Mesothelial cell of epicardium (in vitro differentiated cells): Measurements from ENCODE around the gene DOCK8. TPM values are rescaled to one million over a fixed set of nuclear protein-coding genes. Genes with fewer than 3 reads are reported as not detected.

Experiments
- DNase-seq, 2 experiments: peaks; one replicate each; pipeline ENCODE4 v3.0.0; 2021; ENCODE audit warnings: low spot score in 2 of 2; ENCODE audit not compliant: unreplicated experiment in 2 of 2
- H3K27ac Mint-ChIP-seq: 2 replicates; pipeline ENCODE4 v1.8.0; 2021; ENCODE audit warnings: mixed read lengths
- H3K27me3 Mint-ChIP-seq: 2 replicates; pipeline ENCODE4 v1.8.0; 2021; ENCODE audit warnings: low read depth, mixed read lengths
- H3K36me3 Mint-ChIP-seq: 2 replicates; pipeline ENCODE4 v1.8.0; 2021; ENCODE audit warnings: mixed read lengths
- H3K4me1 Mint-ChIP-seq: 2 replicates; pipeline ENCODE4 v1.8.0; 2021; ENCODE audit warnings: mixed read lengths
- H3K4me3 Mint-ChIP-seq: 2 replicates; pipeline ENCODE4 v1.8.0; 2021; ENCODE audit warnings: mild to moderate bottlenecking, moderate library complexity, mixed read lengths
- H3K9me3 Mint-ChIP-seq: 2 replicates; pipeline ENCODE4 v1.8.0; 2021; ENCODE audit warnings: mixed read lengths
- CTCF ChIP-seq: fragments of 200-600 bp; sonication (generic); IDR thresholded peaks from one replicate; pipeline ENCODE4 v1.5.0; 2021; ENCODE audit warnings: antibody characterized with exemption; ENCODE audit not compliant: unreplicated experiment
- total RNA-seq: library from RNA; stranded (reverse); gene quantifications from 3 replicates; pipeline ENCODE4 v1.2.1, GENCODE V29; 2021

DOCK8 gene
- total RNA-seq, 1 donor from 2014 or later = 8.9 TPM

- Mint-ChIP-seq H3K36me3 (no peaks in the 10 kb centered on the region), H3K4me1 (peaks cover 9% of the 10 kb centered on the region), H3K27me3 (peaks cover 4% of the 10 kb centered on the region), H3K9me3 (no peaks in the 10 kb centered on the region), H3K4me3 (no peak overlapping the region), H3K27ac (no peak overlapping the region)
- no peak for DNase-seq
- no peak for TF ChIP-seq CTCF
These were observed 163.6 kb downstream of the DOCK8 start for GRCh38 chr9:378263-378662.

GRCh38 chr9:382383-382782 lies 167.7 kb downstream of the DOCK8 start:
- H3K4me1 Mint-ChIP-seq = peaks cover 8% of the 10 kb centered on the region
- H3K27me3 Mint-ChIP-seq = peaks cover 4% of the 10 kb centered on the region

GRCh38 chr9:385818-386398 lies 171.2 kb downstream of the DOCK8 start:
- DNase-seq = peak in 1 of 2 experiments; percentile 67

More at GRCh38 chr9:382383-382782, 167.7 kb downstream of the DOCK8 start:
- TF ChIP-seq CTCF = no peak
- no peak overlapping the region for H3K4me3 Mint-ChIP-seq
- DNase-seq = no peak
- no peaks in the 10 kb centered on the region for H3K36me3 Mint-ChIP-seq
- no peak overlapping the region for H3K27ac Mint-ChIP-seq
- no peaks in the 10 kb centered on the region for H3K9me3 Mint-ChIP-seq

GRCh38 chr9:389159-389558 lies 174.5 kb downstream of the DOCK8 start:
- Mint-ChIP-seq H3K36me3 (no peaks in the 10 kb centered on the region), H3K4me1 (peaks cover 8% of the 10 kb centered on the region), H3K27ac (no peak overlapping the region), H3K4me3 (no peak overlapping the region), H3K27me3 (no peaks in the 10 kb centered on the region), H3K9me3 (no peaks in the 10 kb centered on the region)
- DNase-seq = no peak
- no peak for TF ChIP-seq CTCF

More at GRCh38 chr9:385818-386398, 171.2 kb downstream of the DOCK8 start:
- Mint-ChIP-seq H3K4me1 (peaks cover 8% of the 10 kb centered on the region), H3K4me3 (no peak overlapping the region), H3K36me3 (no peaks in the 10 kb centered on the region), H3K9me3 (no peaks in the 10 kb centered on the region), H3K27ac (no peak overlapping the region), H3K27me3 (peaks cover 1% of the 10 kb centered on the region)
- TF ChIP-seq CTCF = peak; percentile 89

GRCh38 chr9:389758-390157 lies 175.1 kb downstream of the DOCK8 start:
- Mint-ChIP-seq H3K36me3 (no peaks in the 10 kb centered on the region), H3K27me3 (no peaks in the 10 kb centered on the region), H3K27ac (no peak overlapping the region), H3K9me3 (no peaks in the 10 kb centered on the region), H3K4me3 (no peak overlapping the region), H3K4me1 (peaks cover 8% of the 10 kb centered on the region)
- TF ChIP-seq CTCF = no peak
- DNase-seq = no peak
